Mesodermal cell (in vitro differentiated cells): ENCODE measurements around the gene RBBP8.
A peak's percentile ranks its signal among the peaks of the same experiment; 100 is the strongest.

Experiments used
- H3K27ac ChIP-seq: 2 replicates; pipeline ENCODE4 v1.7.0; 2013; ENCODE audit warnings: mild to moderate bottlenecking, low read depth, low read length, moderate library complexity; ENCODE audit not compliant: severe bottlenecking
- H3K36me3 ChIP-seq: 2 replicates; pipeline ENCODE4 v1.7.1; 2013; ENCODE audit warnings: mild to moderate bottlenecking, low read length, moderate library complexity; ENCODE audit not compliant: control insufficient read depth, insufficient read depth
- H3K4me1 ChIP-seq: one replicate; pipeline ENCODE4 v1.7.1; 2013; ENCODE audit warnings: mild to moderate bottlenecking, low read length; ENCODE audit not compliant: insufficient read depth, control insufficient read depth, poor library complexity, severe bottlenecking
- H3K4me3 ChIP-seq: 2 replicates; pipeline ENCODE4 v1.7.0; 2013; ENCODE audit warnings: low read length, control low read depth, mild to moderate bottlenecking; ENCODE audit not compliant: insufficient read depth, poor library complexity, severe bottlenecking; ENCODE audit errors: extremely low read depth
- H3K9me3 ChIP-seq: 2 replicates; pipeline ENCODE4 v1.7.1; 2013; ENCODE audit warnings: mild to moderate bottlenecking, low read length, moderate library complexity; ENCODE audit not compliant: control insufficient read depth
- WGBS, 2 experiments: methylation state at CpG; one replicate each; pipeline ENCODE4 v1.1.5; 2013; ENCODE audit warnings: missing lambda C conversion rate in 2 of 2; ENCODE audit not compliant: insufficient coverage in 2 of 2; 5-methylcytosine and 5-hydroxymethylcytosine counted together

Gene RBBP8

GRCh38 chr18:22915337-22915736 lies 17.8 kb upstream of the RBBP8 start:
- H3K4me3 ChIP-seq = no peak overlapping the region
- H3K4me1 ChIP-seq = no peaks in the 10 kb centered on the region
- no peak overlapping the region for H3K27ac ChIP-seq
- H3K36me3 ChIP-seq = no peaks in the 10 kb centered on the region
- no peaks in the 10 kb centered on the region for H3K9me3 ChIP-seq

GRCh38 chr18:22921772-22922171 lies 11.4 kb upstream of the RBBP8 start:
- H3K4me1 ChIP-seq = no peaks in the 10 kb centered on the region
- WGBS, 2 experiments = no CpG with 5 or more reads among the region's 3 CpGs
- H3K9me3 ChIP-seq = no peaks in the 10 kb centered on the region
- H3K36me3 ChIP-seq = no peaks in the 10 kb centered on the region
- no peak overlapping the region for H3K4me3 ChIP-seq
- H3K27ac ChIP-seq = no peak overlapping the region

- Histone ChIP-seq H3K27ac (no peak overlapping the region), H3K36me3 (no peaks in the 10 kb centered on the region), H3K4me3 (no peak overlapping the region), H3K4me1 (no peaks in the 10 kb centered on the region), H3K9me3 (no peaks in the 10 kb centered on the region)
- no CpG with 5 or more reads among the region's 2 CpGs for WGBS, 2 experiments
Measured at GRCh38 chr18:22924589-22924988, 8.5 kb upstream of the RBBP8 start.

- Histone ChIP-seq H3K4me1 (no peaks in the 10 kb centered on the region), H3K27ac (no peak overlapping the region), H3K9me3 (no peaks in the 10 kb centered on the region), H3K36me3 (no peaks in the 10 kb centered on the region), H3K4me3 (no peak overlapping the region)
- no CpG with 5 or more reads among the region's 4 CpGs for WGBS, 2 experiments
Measured at GRCh38 chr18:22926454-22926853, 6.7 kb upstream of the RBBP8 start.

GRCh38 chr18:22928339-22928738 lies 4.8 kb upstream of the RBBP8 start:
- 83 to 94% methylated on average over 1 to 3 of the region's 3 CpGs for WGBS, 2 experiments
- Histone ChIP-seq H3K4me3 (no peak overlapping the region), H3K27ac (no peak overlapping the region)

GRCh38 chr18:22930089-22930713 lies 2.9 kb upstream of the RBBP8 start:
- H3K4me1 ChIP-seq = peaks cover under 1% of the 10 kb centered on the region
- H3K4me3 ChIP-seq = no peak overlapping the region
- 57% methylated on average over 1 of the region's 2 CpGs; no CpG with 5 or more reads in 1 of the 2 experiments for WGBS, 2 experiments
- H3K27ac ChIP-seq = no peak overlapping the region
- H3K36me3 ChIP-seq = no peaks in the 10 kb centered on the region
- no peaks in the 10 kb centered on the region for H3K9me3 ChIP-seq

More at GRCh38 chr18:22928339-22928738, 4.8 kb upstream of the RBBP8 start:
- Histone ChIP-seq H3K36me3 (no peaks in the 10 kb centered on the region), H3K9me3 (no peaks in the 10 kb centered on the region), H3K4me1 (no peaks in the 10 kb centered on the region)

GRCh38 chr18:22932885-22933205 lies 283 bp upstream of the RBBP8 start:
- H3K4me3 ChIP-seq = peak overlapping the region; percentile 88
- no peaks in the 10 kb centered on the region for H3K9me3 ChIP-seq
- WGBS, 2 experiments = 0 to 1% methylated on average over 15 of the region's 17 CpGs
- H3K27ac ChIP-seq = peak overlapping the region; percentile 93
- H3K36me3 ChIP-seq = peaks cover 10% of the 10 kb centered on the region
- peaks cover 3% of the 10 kb centered on the region for H3K4me1 ChIP-seq

- H3K4me3 ChIP-seq = peak overlapping the region; percentile 88
- H3K27ac ChIP-seq = no peak overlapping the region
Measured at GRCh38 chr18:22933966-22934423, 867 bp downstream of the RBBP8 start.

GRCh38 chr18:22934789-22935188 lies 1.7 kb downstream of the RBBP8 start:
- Histone ChIP-seq H3K4me3 (peak overlapping the region; percentile 88), H3K27ac (no peak overlapping the region), H3K36me3 (peaks cover 28% of the 10 kb centered on the region), H3K9me3 (no peaks in the 10 kb centered on the region), H3K4me1 (peaks cover 3% of the 10 kb centered on the region)
- no CpG with 5 or more reads among the region's 1 CpG for WGBS, 2 experiments

More at GRCh38 chr18:22933966-22934423, 867 bp downstream of the RBBP8 start:
- peaks cover 3% of the 10 kb centered on the region for H3K4me1 ChIP-seq
- WGBS, 2 experiments = 12 to 19% methylated on average over 9 of the region's 16 CpGs
- no peaks in the 10 kb centered on the region for H3K9me3 ChIP-seq
- peaks cover 20% of the 10 kb centered on the region for H3K36me3 ChIP-seq

GRCh38 chr18:22935431-22935830 lies 2.3 kb downstream of the RBBP8 start:
- Histone ChIP-seq H3K4me1 (peaks cover 3% of the 10 kb centered on the region), H3K9me3 (no peaks in the 10 kb centered on the region), H3K27ac (no peak overlapping the region), H3K4me3 (no peak overlapping the region), H3K36me3 (peaks cover 28% of the 10 kb centered on the region)
- WGBS, 2 experiments = no CpG with 5 or more reads among the region's 1 CpG

GRCh38 chr18:22936515-22936914 lies 3.4 kb downstream of the RBBP8 start:
- H3K4me3 ChIP-seq = no peak overlapping the region
- WGBS, 2 experiments = 83% methylated on average over 1 of the region's 2 CpGs; no CpG with 5 or more reads in 1 of the 2 experiments
- H3K4me1 ChIP-seq = peaks cover 3% of the 10 kb centered on the region
- H3K27ac ChIP-seq = no peak overlapping the region
- no peaks in the 10 kb centered on the region for H3K9me3 ChIP-seq
- peaks cover 28% of the 10 kb centered on the region for H3K36me3 ChIP-seq
